Activated T-helper 1 cell treated with anti-CD3 and anti-CD28 coated beads, Interleukin-12 subunit alpha, Interleukin-12 subunit beta, Interleukin-2, Interleukin-4 antibody, amounts not matched to agents 30 ng/mL and 10 ng/mL and 1 ng/mL, durations not matched to agents 14 hours and 24 hours and 36 hours (primary cell): ENCODE measurements around the gene PARP12. TPM values are rescaled to one million over a fixed set of nuclear protein-coding genes. Genes with fewer than 3 reads are reported as not detected.
A peak's percentile ranks its signal among the peaks of the same experiment; 100 is the strongest.

ENCODE experiments used
- DNase-seq: peaks from one replicate; pipeline ENCODE4 v3.0.0; 2021; ENCODE audit warnings: low spot score
- H3K27ac Mint-ChIP-seq: one replicate; pipeline ENCODE4 v1.8.0; 2021; ENCODE audit warnings: mild to moderate bottlenecking, mixed read lengths
- H3K27me3 Mint-ChIP-seq: one replicate; pipeline ENCODE4 v1.8.0; 2022; ENCODE audit warnings: mild to moderate bottlenecking, moderate library complexity, mixed read lengths; ENCODE audit not compliant: insufficient read depth
- H3K36me3 Mint-ChIP-seq: one replicate; pipeline ENCODE4 v1.8.0; 2021; ENCODE audit warnings: low read depth, mixed read lengths
- H3K4me1 Mint-ChIP-seq: one replicate; pipeline ENCODE4 v1.8.0; 2021; ENCODE audit warnings: low read depth, mixed read lengths
- H3K4me3 Mint-ChIP-seq: one replicate; pipeline ENCODE4 v1.8.0; 2021; ENCODE audit warnings: mild to moderate bottlenecking, moderate library complexity, mixed read lengths
- H3K9me3 Mint-ChIP-seq: one replicate; pipeline ENCODE4 v1.8.0; 2021; ENCODE audit warnings: mixed read lengths
- intact Hi-C: fragments of 100-400 bp; cut with micrococcal nuclease; formaldehyde crosslinking; loops from one replicate; pipeline ENCODE4 v1.15.1; 2024
- total RNA-seq: library from RNA; stranded (reverse); gene quantifications from 2 replicates; pipeline ENCODE4 v1.2.3, GENCODE V29; 2022

The PARP12 gene
- total RNA-seq, 1 donor from 2014 or later: 63.7 TPM

- DNase-seq: no peak
- peak overlapping the region; percentile 58 for H3K27ac Mint-ChIP-seq
- no peak overlapping the region for H3K4me3 Mint-ChIP-seq
- peaks cover 65% of the 10 kb centered on the region for H3K36me3 Mint-ChIP-seq
- intact Hi-C loops: no loop called here
- H3K4me1 Mint-ChIP-seq: peaks cover 37% of the 10 kb centered on the region
- H3K27me3 Mint-ChIP-seq: no peaks in the 10 kb centered on the region
- no peaks in the 10 kb centered on the region for H3K9me3 Mint-ChIP-seq
Observed at GRCh38 chr7:140041659-140042385, 20.9 kb downstream of the PARP12 start.

GRCh38 chr7:140039896-140040295 lies 22.9 kb downstream of the PARP12 start:
- intact Hi-C loops: no loop called here
- no peak overlapping the region for H3K27ac Mint-ChIP-seq
- no peaks in the 10 kb centered on the region for H3K9me3 Mint-ChIP-seq
- peaks cover 75% of the 10 kb centered on the region for H3K36me3 Mint-ChIP-seq
- H3K4me3 Mint-ChIP-seq: no peak overlapping the region
- H3K4me1 Mint-ChIP-seq: peaks cover 52% of the 10 kb centered on the region
- no peaks in the 10 kb centered on the region for H3K27me3 Mint-ChIP-seq
- DNase-seq: no peak

- Mint-ChIP-seq H3K27me3 (no peaks in the 10 kb centered on the region), H3K36me3 (peaks cover 74% of the 10 kb centered on the region), H3K9me3 (no peaks in the 10 kb centered on the region), H3K27ac (peak overlapping the region; percentile 2), H3K4me3 (no peak overlapping the region), H3K4me1 (peaks cover 52% of the 10 kb centered on the region)
- no peak for DNase-seq
- intact Hi-C loops: no loop called here
Observed at GRCh38 chr7:140039066-140039465, 23.7 kb downstream of the PARP12 start.

GRCh38 chr7:140036224-140036962 lies 26.4 kb downstream of the PARP12 start:
- no peak for DNase-seq
- intact Hi-C loops: no loop called here
- H3K27ac Mint-ChIP-seq: no peak overlapping the region

GRCh38 chr7:140035400-140036223 lies 27.1 kb downstream of the PARP12 start:
- intact Hi-C loops: no loop called here
- Mint-ChIP-seq H3K4me3 (no peak overlapping the region), H3K36me3 (peaks cover 72% of the 10 kb centered on the region), H3K9me3 (no peaks in the 10 kb centered on the region), H3K27me3 (no peaks in the 10 kb centered on the region), H3K4me1 (peaks cover 47% of the 10 kb centered on the region), H3K27ac (no peak overlapping the region)
- DNase-seq: no peak

More at GRCh38 chr7:140036224-140036962, 26.4 kb downstream of the PARP12 start:
- Mint-ChIP-seq H3K4me3 (no peak overlapping the region), H3K9me3 (no peaks in the 10 kb centered on the region), H3K27me3 (no peaks in the 10 kb centered on the region), H3K36me3 (peaks cover 76% of the 10 kb centered on the region), H3K4me1 (peaks cover 53% of the 10 kb centered on the region)

GRCh38 chr7:140034421-140034820 lies 28.3 kb downstream of the PARP12 start:
- Mint-ChIP-seq H3K36me3 (peaks cover 68% of the 10 kb centered on the region), H3K9me3 (no peaks in the 10 kb centered on the region), H3K4me1 (peaks cover 37% of the 10 kb centered on the region), H3K27ac (no peak overlapping the region), H3K4me3 (no peak overlapping the region), H3K27me3 (no peaks in the 10 kb centered on the region)
- intact Hi-C loops: no loop called here
- DNase-seq: no peak

- DNase-seq: no peak
- H3K36me3 Mint-ChIP-seq: peaks cover 65% of the 10 kb centered on the region
- intact Hi-C loops: no loop called here
Observed at GRCh38 chr7:140033779-140034363, 28.9 kb downstream of the PARP12 start.

GRCh38 chr7:140033036-140033435 lies 29.7 kb downstream of the PARP12 start:
- peak overlapping the region; percentile 31 for H3K27ac Mint-ChIP-seq
- H3K27me3 Mint-ChIP-seq: no peaks in the 10 kb centered on the region
- H3K4me3 Mint-ChIP-seq: no peak overlapping the region
- no peaks in the 10 kb centered on the region for H3K9me3 Mint-ChIP-seq
- intact Hi-C loops: no loop called here
- peaks cover 25% of the 10 kb centered on the region for H3K4me1 Mint-ChIP-seq
- DNase-seq: no peak
- H3K36me3 Mint-ChIP-seq: peaks cover 64% of the 10 kb centered on the region

More at GRCh38 chr7:140033779-140034363, 28.9 kb downstream of the PARP12 start:
- no peaks in the 10 kb centered on the region for H3K9me3 Mint-ChIP-seq
- peak overlapping the region; percentile 16 for H3K27ac Mint-ChIP-seq
- no peak overlapping the region for H3K4me3 Mint-ChIP-seq
- H3K27me3 Mint-ChIP-seq: no peaks in the 10 kb centered on the region
- H3K4me1 Mint-ChIP-seq: peaks cover 31% of the 10 kb centered on the region

- DNase-seq: no peak
- intact Hi-C loops: no loop called here
- Mint-ChIP-seq H3K4me3 (no peak overlapping the region), H3K27me3 (no peaks in the 10 kb centered on the region), H3K36me3 (peaks cover 57% of the 10 kb centered on the region), H3K9me3 (no peaks in the 10 kb centered on the region), H3K4me1 (peaks cover 17% of the 10 kb centered on the region), H3K27ac (no peak overlapping the region)
Observed at GRCh38 chr7:140031364-140031763, 31.4 kb downstream of the PARP12 start.

- no peak overlapping the region for H3K4me3 Mint-ChIP-seq
- peaks cover 6% of the 10 kb centered on the region for H3K4me1 Mint-ChIP-seq
- DNase-seq: no peak
- H3K27ac Mint-ChIP-seq: no peak overlapping the region
- no peaks in the 10 kb centered on the region for H3K27me3 Mint-ChIP-seq
- H3K9me3 Mint-ChIP-seq: no peaks in the 10 kb centered on the region
- H3K36me3 Mint-ChIP-seq: peaks cover 56% of the 10 kb centered on the region
- intact Hi-C loops: no loop called here
Observed at GRCh38 chr7:140029072-140029471, 33.7 kb downstream of the PARP12 start.

- peaks cover 56% of the 10 kb centered on the region for H3K36me3 Mint-ChIP-seq
- H3K4me1 Mint-ChIP-seq: peaks cover 2% of the 10 kb centered on the region
- no peaks in the 10 kb centered on the region for H3K27me3 Mint-ChIP-seq
- no peak overlapping the region for H3K27ac Mint-ChIP-seq
- intact Hi-C loops: no loop called here
- H3K9me3 Mint-ChIP-seq: no peaks in the 10 kb centered on the region
- H3K4me3 Mint-ChIP-seq: no peak overlapping the region
- DNase-seq: no peak
Observed at GRCh38 chr7:140028311-140028710, 34.4 kb downstream of the PARP12 start.

GRCh38 chr7:140027858-140028257 lies 34.9 kb downstream of the PARP12 start:
- no peaks in the 10 kb centered on the region for H3K4me1 Mint-ChIP-seq
- peaks cover 58% of the 10 kb centered on the region for H3K36me3 Mint-ChIP-seq
- no peaks in the 10 kb centered on the region for H3K9me3 Mint-ChIP-seq
- H3K27ac Mint-ChIP-seq: no peak overlapping the region
- intact Hi-C loops: no loop called here
- DNase-seq: no peak
- no peaks in the 10 kb centered on the region for H3K27me3 Mint-ChIP-seq
- H3K4me3 Mint-ChIP-seq: no peak overlapping the region
